CD4-positive, alpha-beta T cell treated with Interferon alpha-2 for 1 hour (primary cell): ENCODE data around the gene ATP8B2.

Source experiments
- DNase-seq, 2 donors: peaks; one replicate each; pipeline ENCODE4 v3.0.0-alpha.2; 2020 to 2022

Gene ATP8B2

DNA sequence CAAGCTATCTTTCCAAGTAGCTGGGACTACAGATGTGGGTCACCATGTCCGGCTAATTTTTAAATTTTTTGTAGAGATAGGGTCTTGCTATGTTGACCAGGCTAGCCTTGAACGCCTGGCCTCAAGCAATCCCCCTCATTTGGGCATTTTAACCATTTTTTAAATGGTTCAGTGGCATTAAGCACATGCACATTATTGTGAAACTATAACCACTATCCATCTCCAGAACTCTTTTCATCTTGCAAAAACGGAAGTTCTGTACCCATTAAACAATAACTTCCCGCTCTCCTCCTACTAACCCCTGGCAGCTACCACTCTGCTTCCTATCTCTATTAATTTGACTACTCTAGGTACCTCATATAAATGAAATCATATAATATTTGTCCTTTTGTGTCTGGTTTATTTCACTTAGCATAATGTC is 75.1 kb downstream of the ATP8B2 start:
- no peak for DNase-seq
